Ovary (tissue), 3 donors: ENCODE data around the gene MYT1.

ENCODE experiments used
- CTCF ChIP-seq, 3 donors: fragments of 450-650 bp in 2 of 3; fragments of 200-600 bp in 1 of 3; IDR thresholded peaks; one replicate each; pipeline versions ENCODE4 v1.5.1 to v1.8.0; 2016 to 2022; ENCODE audit warnings: antibody characterized with exemption in 3 of 3, mild to moderate bottlenecking in 1 of 3
- EP300 ChIP-seq: sonication (generic); formaldehyde crosslinking; IDR thresholded peaks from one replicate; pipeline ENCODE4 v1.6.1; 2017; ENCODE audit warnings: antibody characterized with exemption
- donor health status: DM: no; HTN: no; CAD: no.

GRCh38 chr20:64247307-64247618 is 83.0 kb downstream of the MYT1 start:
- TF ChIP-seq CTCF (IDR thresholded peaks at IDR 0.05) (no peak), EP300 (no peak)
